Keratinocyte (primary cell): ENCODE data around the gene UQCR10. TPM values are rescaled to one million over a fixed set of nuclear protein-coding genes. Genes with fewer than 3 reads are reported as not detected.
"Not testable (repeated sequence)": the region's sequence is repeated elsewhere in the genome, so short reads cannot be mapped to it uniquely, and the experiment has no call there.

ENCODE experiments used
- DNase-seq: peaks from one replicate; pipeline ENCODE4 v3.0.0-alpha.2; 2011; ENCODE audit warnings: low read depth, missing footprints, low spot score
- FAIRE-seq: peaks from 2 replicates; lab custom pipeline; 2011; peaks lifted over from hg19 to GRCh38; lab: Jason Lieb, UNC
- H2AFZ ChIP-seq: 2 replicates; pipeline ENCODE4 v1.6.0; 2012; ENCODE audit warnings: low read length, control low read depth, inconsistent platforms; ENCODE audit not compliant: control insufficient read depth
- H3K27ac ChIP-seq: 2 replicates; pipeline ENCODE4 v1.5.1; 2011; ENCODE audit warnings: low read length; ENCODE audit not compliant: control insufficient read depth, insufficient read depth
- H3K27me3 ChIP-seq: 3 replicates; pipeline ENCODE4 v1.6.0; 2011; ENCODE audit warnings: low read length; ENCODE audit not compliant: control insufficient read depth, insufficient read depth; ENCODE audit errors: extremely low read depth
- H3K36me3 ChIP-seq, 2 experiments: 2 replicates in 1 of 2; 3 replicates in 1 of 2; pipeline ENCODE4 v1.5.1; 2011; ENCODE audit warnings: low read length in 2 of 2, mild to moderate bottlenecking in 1 of 2; ENCODE audit not compliant: control insufficient read depth in 2 of 2, insufficient read depth in 2 of 2; ENCODE audit errors: extremely low read depth in 1 of 2
- H3K4me1 ChIP-seq: 3 replicates; pipeline ENCODE4 v1.5.1; 2011; ENCODE audit warnings: low read length; ENCODE audit not compliant: control insufficient read depth, insufficient read depth; ENCODE audit errors: extremely low read depth
- H3K4me2 ChIP-seq: 3 replicates; pipeline ENCODE4 v1.6.0; 2011; ENCODE audit warnings: low read depth, low read length; ENCODE audit not compliant: control insufficient read depth, insufficient read depth; ENCODE audit errors: extremely low read depth
- H3K4me3 ChIP-seq, 3 experiments: fragments of 200-600 bp in 1 of 3; sonication (generic) in 1 of 3; 2 replicates in 2 of 3; 3 replicates in 1 of 3; pipeline ENCODE4 v1.5.1; 2011 to 2016; ENCODE audit warnings: low read length in 3 of 3, mild to moderate bottlenecking in 3 of 3, control low read depth in 2 of 3, inconsistent platforms in 1 of 3, low read depth in 1 of 3, mixed read lengths in 1 of 3, mixed run types in 1 of 3, moderate library complexity in 1 of 3; ENCODE audit not compliant: control insufficient read depth in 2 of 3, insufficient read depth in 2 of 3; ENCODE audit errors: extremely low read depth in 1 of 3
- H3K79me2 ChIP-seq: 2 replicates; pipeline ENCODE4 v1.6.0; 2012; ENCODE audit warnings: low read length; ENCODE audit not compliant: control insufficient read depth, insufficient read depth
- H3K9ac ChIP-seq: 3 replicates; pipeline ENCODE4 v1.6.0; 2011; ENCODE audit warnings: low read length; ENCODE audit not compliant: control insufficient read depth, insufficient read depth; ENCODE audit errors: extremely low read depth
- H3K9me1 ChIP-seq: 3 replicates; pipeline ENCODE4 v1.6.0; 2011; ENCODE audit warnings: low read length; ENCODE audit not compliant: control insufficient read depth, insufficient read depth; ENCODE audit errors: extremely low read depth
- H3K9me3 ChIP-seq: 2 replicates; pipeline ENCODE4 v1.5.1; 2012; ENCODE audit warnings: low read depth, low read length; ENCODE audit not compliant: control insufficient read depth
- H4K20me1 ChIP-seq: 3 replicates; pipeline ENCODE4 v1.6.0; 2011; ENCODE audit warnings: low read length; ENCODE audit not compliant: control insufficient read depth, insufficient read depth; ENCODE audit errors: extremely low read depth
- CTCF ChIP-seq, 3 experiments: IDR thresholded peaks in 1 of 3; conservative IDR thresholded peaks in 1 of 3; optimal IDR thresholded peaks in 1 of 3; 2 replicates in 2 of 3; 3 replicates in 1 of 3; pipeline versions ENCODE3 to v1.5.1; 2011; ENCODE audit warnings: low read length in 3 of 3, mild to moderate bottlenecking in 3 of 3, moderate library complexity in 2 of 3, control low read depth in 1 of 3, inconsistent platforms in 1 of 3; ENCODE audit not compliant: insufficient read depth in 2 of 3; ENCODE audit errors: extremely low read depth in 1 of 3
- EZH2 ChIP-seq: IDR thresholded peaks from one replicate; pipeline ENCODE4 v1.6.1; 2012; ENCODE audit warnings: inconsistent platforms, mild to moderate bottlenecking, low read length, moderate library complexity
- dilution Hi-C: fragments of 300-500 bp; cut with MboI; formaldehyde crosslinking; loops from one replicate; pipeline ENCODE4 v1.7.0; 2020; ENCODE audit warnings: low sequenced_read_pairs; ENCODE audit not compliant: extremely low pct_ligation_motif_present
- polyA plus RNA-seq, 5 experiments: library from polyadenylated mRNA; depleted of rRNA in 3 of 5; stranded (reverse) in 3 of 5; stranded (forward) in 1 of 5; unstranded in 1 of 5; fragments of >200 nt; gene quantifications; 1 replicate in 1 of 5; 2 replicates in 3 of 5; 3 replicates in 1 of 5; pipeline versions ENCODE4 v1.2.1 to v1.2.3, GENCODE V29; 2011 to 2012; ENCODE audit warnings: missing spikeins in 2 of 5, low read depth in 1 of 5, low replicate concordance in 1 of 5

Gene UQCR10
- polyA plus RNA-seq, 1 donor (not counting 4 experiments of a cell fraction or from before 2014, with no cell fraction given) = 161 TPM

GRCh38 chr22:29751669-29752068, 15.5 kb upstream of the UQCR10 start:
- H3K36me3 ChIP-seq = peaks cover 0 to 5% of the 10 kb centered on the region in 2 experiments
- H3K9me1 ChIP-seq = no peaks in the 10 kb centered on the region
- no peaks in the 10 kb centered on the region for H4K20me1 ChIP-seq
- no peak overlapping the region for H3K4me3 ChIP-seq
- H2AFZ ChIP-seq = no peak overlapping the region
- FAIRE-seq (no peak), DNase-seq (no peak)
- no peak overlapping the region for H3K9ac ChIP-seq
- no peaks in the 10 kb centered on the region for H3K79me2 ChIP-seq
- TF ChIP-seq EZH2 (no peak), CTCF (optimal IDR thresholded peaks at IDR 0.05 in 1 of 3, IDR thresholded peaks at IDR 0.05 in 1 of 3, conservative IDR thresholded peaks at IDR 0.05 in 1 of 3; ENCODE audit: extremely low read depth in 1 of 3, insufficient read depth in 2 of 3, low read length in 3 of 3) (no peak)
- H3K27me3 ChIP-seq = no peaks in the 10 kb centered on the region
- no peak overlapping the region for H3K4me2 ChIP-seq
- dilution Hi-C loops = no loop called here
- no peak overlapping the region for H3K27ac ChIP-seq
- no peaks in the 10 kb centered on the region for H3K9me3 ChIP-seq
- peaks cover 9% of the 10 kb centered on the region for H3K4me1 ChIP-seq

GRCh38 chr22:29753808-29754657, 13.1 kb upstream of the UQCR10 start:
- Histone ChIP-seq H3K4me1 (peaks cover 5% of the 10 kb centered on the region), H3K27ac (no peak overlapping the region), H3K4me3 (no peak overlapping the region), H3K9me1 (no peaks in the 10 kb centered on the region), H3K36me3 (peaks cover 0 to 5% of the 10 kb centered on the region in 2 experiments), H2AFZ (no peak overlapping the region), H3K79me2 (no peaks in the 10 kb centered on the region), H3K9ac (no peak overlapping the region), H3K27me3 (no peaks in the 10 kb centered on the region), H3K9me3 (no peaks in the 10 kb centered on the region), H4K20me1 (no peaks in the 10 kb centered on the region), H3K4me2 (no peak overlapping the region)
- dilution Hi-C loops = no loop called here
- FAIRE-seq (no peak), DNase-seq (no peak)
- TF ChIP-seq EZH2 (no peak), CTCF (optimal IDR thresholded peaks at IDR 0.05 in 1 of 3, IDR thresholded peaks at IDR 0.05 in 1 of 3, conservative IDR thresholded peaks at IDR 0.05 in 1 of 3; ENCODE audit: extremely low read depth in 1 of 3, insufficient read depth in 2 of 3, low read length in 3 of 3) (no peak)

- H3K4me2 ChIP-seq, H4K20me1 ChIP-seq, H3K79me2 ChIP-seq, dilution Hi-C loops, H3K27me3 ChIP-seq, H3K36me3 ChIP-seq, DNase-seq, H2AFZ ChIP-seq, FAIRE-seq, H3K4me1 ChIP-seq, H3K9ac ChIP-seq, H3K9me3 ChIP-seq, H3K9me1 ChIP-seq, H3K4me3 ChIP-seq, H3K27ac ChIP-seq: not testable (repeated sequence)
These were observed 12.3 kb upstream of the UQCR10 start for GRCh38 chr22:29754658-29755395.
